Islet of Langerhans (tissue), 1 donor: Measurements from ENCODE around the gene ADAM22.

Source experiments
- FAIRE-seq: peaks from one replicate; lab custom pipeline; 2011; peaks lifted over from hg19 to GRCh38; lab: Jason Lieb, UNC

ADAM22 gene

DNA sequence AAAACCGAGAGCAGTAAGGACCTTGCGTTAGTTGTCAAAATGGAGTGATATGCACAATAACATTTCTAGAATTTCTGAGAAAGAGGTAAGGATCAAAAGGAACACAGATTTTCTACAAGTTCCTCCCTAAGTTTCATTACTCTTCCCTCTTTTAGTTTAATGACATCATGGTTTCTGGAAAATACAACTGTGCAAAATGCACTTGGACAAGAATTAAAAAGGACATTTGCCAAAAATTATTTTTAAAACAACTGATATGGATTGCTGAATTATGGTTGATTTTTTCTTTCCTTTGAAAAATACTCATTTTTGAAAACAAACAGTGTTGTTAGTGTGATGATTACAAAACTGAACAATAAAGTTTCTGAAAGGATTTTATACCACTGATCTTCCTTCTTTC, 233.7 kb downstream of the ADAM22 start:
- FAIRE-seq, result no peak

DNA sequence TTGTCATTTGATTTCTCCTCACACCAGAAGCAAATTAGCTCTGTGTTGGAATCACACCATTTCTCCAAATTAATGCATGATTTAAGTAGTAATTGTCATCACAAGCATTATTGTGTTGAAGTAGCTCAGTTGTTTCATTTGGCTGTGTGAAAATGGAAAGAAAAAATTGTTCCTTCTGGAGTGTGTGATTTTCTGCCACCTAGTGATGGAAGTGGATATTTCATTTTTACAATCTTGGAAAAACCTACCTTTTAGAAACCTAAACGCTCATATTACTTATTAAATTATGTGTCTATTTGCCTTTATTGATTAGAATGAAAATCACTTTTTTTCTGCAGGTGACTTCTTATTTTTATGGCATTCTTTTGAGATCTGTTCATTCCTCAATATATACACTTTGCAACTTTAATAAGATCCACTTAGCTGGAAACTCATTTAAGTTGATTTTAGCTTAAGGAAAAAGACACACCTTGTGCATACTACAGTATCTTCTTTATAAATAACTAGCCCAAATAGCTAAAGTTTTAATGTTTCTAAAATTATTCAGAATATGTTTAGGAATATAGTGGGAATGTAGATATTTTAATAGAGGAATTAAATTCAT, 235.8 kb downstream of the ADAM22 start:
- peak; percentile 99 for FAIRE-seq

DNA sequence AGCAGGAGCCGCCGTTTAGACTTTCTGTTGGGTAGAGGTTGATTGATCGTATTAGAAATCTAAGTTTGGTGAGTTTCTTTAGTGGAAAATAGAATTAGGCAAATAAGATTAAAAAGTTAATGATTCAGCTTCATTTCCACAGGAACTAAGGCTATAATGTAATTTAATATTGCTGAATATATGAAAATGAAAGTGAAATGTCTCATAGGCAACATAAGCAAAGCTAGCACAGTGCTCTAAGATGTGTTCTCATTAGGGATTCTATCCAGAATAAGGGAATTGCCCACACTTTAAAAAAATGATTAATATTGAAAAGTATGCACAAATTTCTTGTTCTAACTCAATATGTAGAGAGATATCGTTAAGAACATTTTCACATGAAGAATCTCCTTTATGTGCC, 238.8 kb downstream of the ADAM22 start:
- FAIRE-seq, result no peak

DNA sequence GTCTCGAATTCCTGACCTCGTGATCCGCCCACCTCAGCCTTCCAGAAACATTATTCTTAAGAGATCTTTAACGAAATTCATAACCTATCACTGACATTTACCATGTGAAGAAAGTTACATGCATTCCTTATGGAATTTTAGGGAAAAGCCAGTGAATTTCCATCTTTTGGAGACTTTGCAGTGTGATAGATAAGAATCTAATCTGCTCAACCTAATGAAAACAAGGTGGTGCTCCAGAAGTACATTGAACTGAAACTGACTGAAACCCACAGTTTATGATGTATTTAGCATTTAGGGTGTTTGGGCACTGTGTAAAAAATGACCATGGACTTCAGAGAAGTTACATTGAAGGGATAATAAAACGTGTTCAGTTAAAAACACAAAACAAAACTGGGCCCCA, 242.1 kb downstream of the ADAM22 start:
- no peak for FAIRE-seq

DNA sequence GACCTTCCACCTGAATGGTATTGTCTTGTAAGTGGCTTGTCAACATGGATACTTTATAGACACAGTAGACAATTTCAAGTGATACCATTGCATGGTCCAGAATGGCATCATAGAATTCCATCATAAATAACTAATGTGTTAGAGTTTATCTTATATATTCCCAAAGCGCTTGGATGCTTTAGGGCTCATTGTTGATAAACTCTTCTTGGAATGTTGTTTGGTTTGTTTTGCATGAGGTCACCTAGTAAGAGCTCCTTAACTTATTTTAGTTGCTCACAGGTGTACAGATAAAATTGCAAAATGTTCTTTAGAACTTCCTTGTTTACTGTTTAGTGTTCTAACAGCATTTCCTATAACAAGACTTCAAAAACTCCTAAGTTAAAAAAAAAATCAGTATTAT, 249.0 kb downstream of the ADAM22 start:
- FAIRE-seq, result no peak

DNA sequence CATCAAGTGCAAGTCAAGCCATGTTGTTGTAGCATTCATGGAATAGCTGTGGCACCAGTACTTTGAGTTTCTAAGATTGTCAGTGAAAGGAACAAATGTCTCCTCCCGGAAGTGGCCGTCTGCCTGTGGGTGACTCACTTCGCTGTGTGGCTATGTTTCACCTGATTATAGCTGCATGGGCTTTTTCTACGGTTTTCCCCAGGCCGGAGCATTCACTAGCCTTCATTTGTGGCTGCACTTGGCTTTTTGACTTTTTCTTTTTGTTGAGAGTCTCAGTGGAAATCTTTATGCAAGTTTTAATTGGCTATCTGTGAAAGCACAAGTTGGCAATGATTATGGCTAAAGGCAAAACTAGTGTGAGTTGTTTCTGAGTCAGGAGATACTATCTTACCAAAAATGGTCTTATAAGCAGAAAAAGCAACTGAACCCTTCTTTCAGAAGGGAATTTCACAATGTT, 250.8 kb downstream of the ADAM22 start:
- FAIRE-seq, result no peak

DNA sequence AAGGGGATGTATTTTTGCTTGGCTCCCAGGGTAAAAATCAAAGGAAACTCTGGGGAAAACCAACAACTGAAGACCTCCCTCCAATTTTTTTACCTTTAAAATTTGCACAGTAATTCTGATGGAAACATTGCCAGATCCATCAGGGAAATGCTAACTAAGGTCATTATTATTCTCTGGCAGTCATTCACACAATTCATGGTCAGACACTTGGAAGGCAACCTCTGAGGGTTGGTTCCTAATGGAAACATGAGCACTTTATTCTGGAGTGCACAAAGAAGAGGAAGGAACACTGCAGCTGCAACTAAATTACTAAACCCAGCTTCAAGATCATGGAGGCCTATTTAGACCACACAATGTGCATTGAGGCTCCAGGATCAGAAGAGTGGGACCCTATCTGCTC, 251.6 kb downstream of the ADAM22 start:
- no peak for FAIRE-seq

DNA sequence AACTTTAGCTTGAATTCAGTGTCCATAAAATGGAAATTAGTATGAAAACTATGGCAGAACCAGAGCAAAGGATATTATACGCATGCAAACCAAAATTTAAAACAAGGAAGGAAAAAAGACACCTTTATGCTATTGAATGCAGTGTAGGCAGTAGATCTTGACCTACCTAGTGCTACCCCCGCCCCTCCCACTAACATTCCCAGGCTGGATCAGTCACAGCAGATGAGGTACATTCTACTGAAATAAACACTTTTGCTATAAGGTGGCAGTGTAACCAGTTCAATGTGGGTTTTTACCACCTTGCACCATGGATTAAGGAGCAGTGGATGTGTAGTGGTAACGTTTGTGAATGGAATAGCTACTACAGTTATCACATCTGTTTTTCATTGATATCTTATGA, 257.9 kb downstream of the ADAM22 start:
- no peak for FAIRE-seq

DNA sequence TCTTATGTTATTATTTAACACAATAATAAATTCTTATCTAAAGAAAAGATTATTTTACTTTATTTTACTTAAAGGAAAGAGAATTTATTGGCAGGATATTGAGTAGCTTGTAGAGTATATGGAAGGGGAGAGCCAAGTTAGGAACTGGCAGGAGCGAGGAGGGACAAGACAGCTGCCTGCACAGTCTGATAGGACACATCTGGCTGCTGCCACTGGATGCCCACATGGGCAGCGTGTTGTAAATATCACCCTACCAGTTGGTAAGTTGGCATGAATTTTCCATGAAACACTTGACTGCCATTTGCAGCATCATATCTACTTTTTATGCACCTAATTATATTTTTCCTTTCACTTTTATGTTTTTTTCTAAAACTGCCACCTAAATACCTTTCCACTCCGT, 266.2 kb downstream of the ADAM22 start:
- FAIRE-seq, result no peak

DNA sequence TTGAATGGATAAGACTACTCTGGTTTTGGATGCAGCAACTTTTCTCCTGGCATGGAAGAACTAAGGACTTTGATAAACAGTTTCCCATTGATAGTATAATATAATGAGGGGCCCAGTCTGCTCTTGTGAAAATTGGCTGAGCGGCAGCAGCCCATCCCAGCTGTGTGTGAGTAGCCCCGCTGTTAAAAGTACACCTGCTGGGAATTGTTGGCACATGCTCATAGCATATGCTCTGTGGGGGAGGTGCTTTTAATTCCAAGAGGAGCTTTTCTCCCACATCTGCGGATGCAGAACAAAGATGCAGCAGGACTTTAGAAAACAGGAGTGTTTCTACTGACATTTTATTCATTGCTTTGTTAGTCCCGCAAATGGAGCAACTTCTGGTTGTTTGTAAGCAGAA, 266.7 kb downstream of the ADAM22 start:
- FAIRE-seq, result no peak

DNA sequence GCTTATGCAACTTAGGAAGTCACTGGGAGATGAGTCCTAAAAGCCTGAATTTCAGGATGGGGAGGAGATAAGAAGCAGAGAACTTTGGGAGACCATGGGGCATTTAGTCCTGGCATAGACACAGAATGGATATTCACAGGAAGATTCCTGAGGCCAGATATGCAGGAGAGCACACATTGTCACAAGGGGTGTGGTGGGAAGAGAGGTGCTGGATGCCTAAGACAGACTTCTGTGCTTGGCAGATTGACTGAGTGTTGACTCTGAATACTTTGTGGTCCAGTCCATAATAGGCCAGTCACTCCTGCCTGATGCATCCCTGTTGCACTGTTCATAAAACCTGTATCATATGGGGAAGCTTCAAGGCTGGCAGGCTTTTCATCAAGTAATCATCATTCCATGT, 267.3 kb downstream of the ADAM22 start:
- FAIRE-seq, result no peak

DNA sequence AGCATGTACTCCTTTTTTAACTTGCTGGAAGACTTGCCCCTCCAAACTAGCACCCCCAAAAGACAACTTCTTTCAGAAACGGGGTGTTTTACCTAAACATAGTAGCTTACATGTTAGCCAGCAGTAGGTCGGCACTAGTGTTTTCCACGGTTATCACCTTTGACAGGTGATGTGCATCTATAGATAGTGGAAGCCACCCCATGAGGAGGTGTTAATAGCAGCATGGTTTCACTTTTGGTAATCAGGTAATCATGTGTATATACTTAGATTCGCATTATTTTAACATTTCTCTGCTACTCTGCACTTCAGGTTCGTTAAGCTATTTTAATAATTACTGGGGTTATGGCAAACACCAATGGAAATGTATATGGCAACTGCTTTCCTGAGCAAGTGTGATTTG, 268.2 kb downstream of the ADAM22 start:
- FAIRE-seq, result no peak

DNA sequence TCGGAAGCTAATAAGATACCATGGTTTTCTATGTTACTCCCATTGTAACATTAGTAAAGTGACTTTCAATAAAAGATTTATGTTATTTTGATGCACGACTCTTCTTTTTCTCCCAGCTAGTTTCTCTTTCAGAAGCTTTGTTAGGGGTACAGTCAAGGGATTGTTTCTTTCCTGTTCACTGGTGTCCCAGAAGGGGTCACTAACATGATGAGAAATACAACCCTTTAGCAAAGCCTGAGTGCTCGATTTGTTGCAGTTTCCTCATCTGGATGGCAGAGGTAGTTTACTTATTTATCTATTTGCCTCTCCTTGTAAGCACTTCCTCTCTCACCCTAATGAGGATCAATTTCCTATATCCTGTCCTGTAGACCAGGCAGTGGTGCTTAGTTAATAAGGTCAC, 268.7 kb downstream of the ADAM22 start:
- FAIRE-seq, result no peak

DNA sequence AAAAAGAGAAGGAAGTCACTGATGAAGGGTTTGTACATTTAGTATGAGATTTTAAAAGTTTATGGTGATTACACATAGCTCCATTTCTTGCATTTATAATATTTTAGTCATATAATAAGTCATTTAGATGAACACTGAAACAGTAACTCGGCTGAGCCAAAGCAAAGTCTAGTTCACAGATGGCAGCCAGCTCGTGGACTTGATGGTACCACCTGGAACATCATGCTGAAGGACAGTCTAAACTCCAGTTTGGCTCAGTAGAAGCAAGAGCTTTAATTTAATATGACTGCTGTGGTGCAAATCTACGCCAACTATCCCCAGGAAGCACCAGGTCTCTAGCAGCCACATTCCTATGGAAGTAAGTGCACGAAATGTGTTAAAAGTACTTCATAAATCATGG, 269.4 kb downstream of the ADAM22 start:
- FAIRE-seq, result no peak

DNA sequence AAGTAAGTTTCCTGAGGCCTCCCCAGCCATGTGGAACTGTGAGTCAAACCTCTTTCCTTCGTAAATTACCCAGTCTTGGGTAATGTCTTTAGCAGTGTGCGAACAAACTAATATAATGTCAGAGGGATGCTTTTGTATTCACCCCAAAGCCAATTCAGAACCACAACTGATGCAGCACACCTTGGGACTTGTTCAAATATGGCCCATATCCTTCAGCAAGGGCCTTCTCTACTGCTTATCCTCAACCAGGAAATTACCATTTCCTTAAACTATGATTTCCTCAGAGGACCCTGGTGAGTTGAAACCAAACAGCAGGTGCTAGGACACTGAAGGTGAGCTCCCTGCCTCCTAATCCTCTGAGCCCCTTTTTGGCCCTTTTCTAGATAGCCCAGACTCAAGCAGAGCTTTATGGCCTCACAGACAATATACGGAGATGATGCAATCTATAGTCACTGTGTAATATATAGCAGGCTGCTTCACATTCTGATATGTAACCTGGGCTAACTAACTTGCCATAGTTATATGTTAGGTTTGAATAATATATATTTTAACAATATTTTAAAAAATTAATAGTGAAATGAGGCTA, 270.6 kb downstream of the ADAM22 start:
- FAIRE-seq, result no peak

DNA sequence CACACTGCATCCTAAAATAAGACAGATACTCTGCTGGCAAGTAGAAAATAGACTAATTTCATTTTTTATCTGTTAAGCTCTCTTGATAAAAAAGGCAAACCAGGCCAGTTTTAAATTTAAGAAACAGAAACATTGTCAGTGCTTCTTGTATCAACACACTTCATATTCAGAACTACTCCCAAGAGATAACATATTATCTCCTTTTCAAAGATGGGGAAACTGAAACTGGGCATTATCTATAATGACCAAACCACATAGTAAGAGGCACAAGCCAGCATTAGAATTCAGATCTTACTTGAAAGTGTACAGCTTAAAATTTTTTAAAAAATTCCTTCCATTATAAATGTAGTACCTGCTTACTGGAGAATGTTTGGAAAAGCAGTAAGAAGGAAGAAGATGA, 271.1 kb downstream of the ADAM22 start:
- FAIRE-seq, result no peak

DNA sequence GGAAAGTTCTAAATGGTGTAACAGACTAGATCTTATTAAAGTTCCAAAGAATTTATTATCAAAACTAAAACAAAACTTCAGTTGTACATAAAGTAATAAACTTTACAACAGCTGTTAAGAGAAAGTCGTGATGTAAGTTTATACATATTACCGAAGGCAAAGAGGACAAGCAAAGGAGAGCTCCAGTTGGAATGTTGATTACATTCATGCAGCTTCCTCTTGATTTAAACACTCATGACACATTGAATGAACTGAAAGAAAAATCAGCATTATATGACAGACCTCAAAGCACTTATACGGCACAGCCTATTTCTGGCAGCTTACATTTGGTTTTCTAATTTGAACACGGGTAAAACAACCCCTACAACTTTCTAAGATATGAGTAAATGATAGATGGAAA, 272.2 kb downstream of the ADAM22 start:
- no peak for FAIRE-seq

DNA sequence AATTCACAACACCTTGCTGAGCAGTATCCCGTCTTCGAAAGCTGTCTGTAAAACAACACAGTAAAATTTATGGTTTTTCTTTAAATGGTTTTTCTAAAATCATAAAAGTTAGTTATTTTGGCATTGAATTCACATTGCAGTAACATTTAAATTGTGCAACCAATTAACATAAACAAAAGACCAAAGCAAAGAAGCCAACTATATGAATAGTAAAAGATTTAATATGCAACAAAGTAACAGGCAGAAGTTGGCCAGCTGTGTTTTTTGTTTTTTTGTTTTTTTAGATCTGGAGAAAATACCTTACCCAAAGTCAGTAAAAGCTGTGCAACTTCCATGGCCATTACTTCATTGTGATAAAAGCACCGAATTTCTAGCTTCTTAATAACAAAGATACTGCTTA, 274.5 kb downstream of the ADAM22 start:
- no peak for FAIRE-seq

DNA sequence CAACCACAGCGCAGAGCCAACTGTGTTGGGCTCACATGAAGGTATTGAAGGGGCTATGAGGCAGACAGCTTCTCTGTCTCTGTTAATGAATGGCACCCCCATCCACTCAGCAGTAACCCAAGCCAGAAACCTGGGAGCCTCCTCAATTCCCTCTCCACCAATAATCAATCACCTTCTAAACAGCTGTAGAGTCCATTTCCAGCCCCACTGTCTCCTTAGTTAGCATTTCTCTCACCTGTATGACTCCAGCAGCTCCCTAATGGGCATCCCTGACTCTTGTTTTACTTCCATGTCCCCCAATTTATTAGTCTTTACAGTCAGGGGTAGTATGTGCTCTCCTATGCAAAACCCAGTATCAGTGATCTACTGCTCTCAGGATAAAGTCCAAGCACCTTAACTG, 278.9 kb downstream of the ADAM22 start:
- no peak for FAIRE-seq

DNA sequence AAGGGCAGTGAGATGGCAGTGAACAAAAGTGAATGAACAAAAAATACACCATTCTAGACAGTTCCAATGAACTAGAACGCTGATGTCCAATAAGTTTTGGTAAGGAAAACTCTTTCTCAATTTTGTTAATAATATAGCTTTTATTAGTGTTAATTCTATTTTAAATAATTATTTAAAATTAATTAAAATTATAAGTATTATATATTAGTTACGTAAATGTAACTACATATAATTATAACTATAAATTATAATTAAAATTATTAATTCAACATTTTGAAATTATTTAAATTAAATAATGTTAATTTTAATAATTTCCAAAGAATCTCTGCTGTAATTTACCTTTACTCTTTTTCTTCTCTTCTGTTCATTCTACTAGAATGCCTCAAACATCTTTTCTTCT, 280.4 kb downstream of the ADAM22 start:
- no peak for FAIRE-seq

DNA sequence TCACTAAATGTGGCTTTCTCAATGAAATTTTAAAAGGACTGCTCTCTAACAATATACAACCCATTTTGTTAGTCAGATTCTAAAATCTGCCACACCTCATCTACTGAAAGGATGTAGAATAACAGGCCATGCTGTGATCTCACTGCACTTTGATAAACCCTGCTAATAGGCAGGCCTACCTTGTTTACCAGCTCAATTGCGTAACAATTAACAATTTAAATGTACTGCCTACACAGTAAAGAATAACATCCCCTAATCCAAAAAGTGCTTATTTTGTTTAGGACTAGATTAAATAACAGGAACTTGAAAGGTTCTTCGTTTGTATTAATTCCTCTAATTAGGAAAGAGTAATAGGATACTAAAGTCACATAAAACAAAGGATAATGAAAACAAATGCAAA, 281.2 kb downstream of the ADAM22 start:
- no peak for FAIRE-seq

DNA sequence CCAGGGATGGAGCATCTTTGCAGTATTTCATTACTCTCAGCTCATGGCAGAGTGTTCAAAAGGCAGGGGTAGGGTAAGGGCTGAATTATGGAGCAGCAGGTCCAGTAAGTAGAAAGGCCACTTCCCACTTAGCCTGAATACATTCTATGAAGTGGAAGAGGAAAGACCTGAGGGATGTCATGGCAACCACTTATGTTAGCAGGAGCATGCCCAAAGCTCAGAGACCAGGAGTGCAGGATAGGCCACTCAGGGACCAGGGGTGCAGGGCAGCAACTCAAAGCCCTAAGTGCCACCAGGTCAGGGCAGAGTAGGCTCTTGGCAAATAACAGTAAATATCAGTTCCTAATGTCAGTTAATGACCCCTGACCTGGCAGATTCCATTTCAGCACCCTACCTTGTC, 282.2 kb downstream of the ADAM22 start:
- FAIRE-seq, result no peak

DNA sequence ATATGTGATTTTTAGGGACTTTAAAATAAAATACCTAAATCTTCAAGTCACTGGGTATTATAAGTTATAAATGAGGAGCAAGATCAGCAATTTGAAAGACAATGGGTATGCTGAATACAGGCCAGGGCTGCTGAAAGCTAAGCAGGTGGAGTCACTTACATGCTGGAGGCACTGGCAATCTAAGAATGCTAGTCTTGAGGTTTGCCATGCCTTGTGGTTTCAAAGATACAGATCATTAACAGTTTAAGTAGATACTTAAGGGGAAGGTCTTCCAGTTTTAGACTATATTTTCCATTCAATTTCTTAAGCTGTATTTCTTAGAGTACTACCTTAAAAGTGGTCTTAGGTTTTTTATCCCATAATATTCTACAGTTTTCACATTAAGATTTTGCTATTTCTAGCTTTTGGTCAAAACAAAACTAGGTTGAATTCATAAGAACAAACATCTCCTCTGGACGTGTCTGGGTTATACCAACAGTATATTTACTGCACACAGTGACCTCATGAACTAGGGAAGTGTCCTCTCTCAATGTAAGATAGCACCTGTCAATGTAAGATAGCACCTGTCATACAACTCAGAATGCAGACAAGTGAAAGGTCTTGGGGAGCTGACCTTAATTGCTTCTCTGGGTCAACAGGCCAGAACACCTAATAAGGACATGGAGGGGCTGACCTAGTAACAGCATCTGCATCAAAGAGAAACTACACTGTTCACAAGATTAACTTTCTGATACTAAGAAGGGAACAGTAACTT, 283.8 kb downstream of the ADAM22 start:
- no peak for FAIRE-seq

DNA sequence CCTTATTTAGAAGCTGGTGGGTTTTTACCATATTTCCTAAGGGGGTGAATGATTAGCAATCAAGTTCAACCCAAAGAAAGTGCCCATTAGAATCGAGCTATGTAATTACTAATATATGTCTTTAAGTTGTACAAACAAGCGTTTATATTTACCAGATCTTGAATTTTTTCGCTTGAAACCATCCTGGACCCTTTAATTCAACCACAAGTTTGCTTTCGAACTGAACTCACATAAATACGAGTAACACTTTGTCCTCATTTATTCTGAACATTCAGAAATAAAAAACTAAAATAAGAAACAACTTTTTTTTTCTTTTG, 284.3 kb downstream of the ADAM22 start:
- no peak for FAIRE-seq
